Brain pericyte (primary cell): ENCODE measurements around the gene FMN2.

ENCODE experiments used
- DNase-seq: peaks from one replicate; pipeline ENCODE4 v3.0.0-alpha.2; 2012; ENCODE audit warnings: low read depth, low spot score

The FMN2 gene

DNA sequence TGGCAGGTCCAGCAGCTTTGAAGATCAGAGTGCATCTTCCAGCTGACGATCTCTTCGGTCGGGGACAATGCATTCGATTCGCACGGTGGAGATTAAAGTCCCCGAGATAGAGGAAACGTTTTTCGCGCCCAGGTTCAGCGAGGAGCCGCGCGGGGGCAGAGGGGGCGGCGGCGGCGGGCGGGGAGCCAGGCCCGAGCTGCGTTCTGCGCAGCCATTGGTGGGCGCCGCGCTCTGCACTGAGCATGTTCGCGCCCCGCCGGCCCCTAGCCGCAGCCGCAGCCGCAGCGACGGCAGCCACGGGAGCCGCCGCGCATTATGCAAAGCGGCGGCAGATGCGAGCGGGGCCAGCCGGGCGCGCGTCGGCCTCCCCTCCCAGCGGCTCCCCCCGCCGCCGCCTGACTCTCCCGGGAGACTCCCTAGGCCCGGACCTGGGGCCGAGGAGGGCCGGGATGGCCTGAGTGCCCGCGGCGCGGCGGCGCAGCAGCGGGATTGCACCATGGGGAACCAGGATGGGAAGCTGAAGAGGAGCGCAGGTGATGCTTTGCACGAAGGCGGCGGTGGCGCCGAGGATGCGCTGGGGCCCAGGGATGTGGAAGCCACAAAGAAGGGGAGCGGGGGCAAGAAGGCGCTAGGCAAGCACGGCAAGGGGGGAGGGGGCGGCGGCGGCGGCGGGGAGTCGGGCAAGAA, at the start of gene FMN2:
Gene FMN2 (plus strand): TSS at position 270 of the 687 bp plus-strand sequence. CDS start 227 bp downstream, at position 497.
- no peak for DNase-seq

DNA sequence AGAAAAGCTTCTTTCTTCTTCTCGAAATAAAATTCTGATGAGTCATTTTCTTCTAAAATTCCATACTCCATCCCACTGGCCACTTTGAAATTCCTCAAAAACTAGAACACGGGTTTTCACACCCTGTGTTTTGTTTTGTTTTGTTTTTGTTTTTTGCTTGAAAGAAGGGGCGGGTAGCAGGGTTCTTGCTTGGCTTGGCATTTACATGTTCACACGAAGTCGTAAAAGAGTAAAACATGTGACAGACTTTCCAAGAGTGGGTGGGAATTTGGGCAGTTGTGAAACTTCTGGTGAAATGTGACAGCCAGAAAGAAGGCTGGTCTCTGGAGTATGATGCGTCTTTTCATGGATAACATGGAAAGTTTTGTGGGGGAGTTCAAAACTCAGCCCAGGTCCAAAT, 47.1 kb upstream of the FMN2 start:
- DNase-seq, result no peak

DNA sequence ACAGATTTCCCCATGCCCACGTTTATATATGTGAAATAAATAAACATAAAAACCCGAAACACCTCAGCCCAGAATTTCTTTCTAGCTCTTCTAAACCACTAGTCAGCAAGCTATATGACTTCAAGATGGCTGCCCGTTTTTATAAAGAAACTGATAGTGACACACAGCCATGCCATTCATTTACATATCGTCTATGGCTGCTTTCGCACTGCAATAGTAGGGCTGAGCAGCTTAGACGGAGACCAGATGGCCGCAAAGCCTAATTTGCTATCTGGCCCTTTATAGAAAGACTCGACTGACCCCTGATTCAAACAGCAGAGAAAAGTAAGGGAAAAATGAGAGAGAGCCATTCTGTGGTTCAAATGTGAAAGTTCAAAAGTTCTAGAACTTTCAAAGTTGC, 45.7 kb upstream of the FMN2 start:
- DNase-seq, result no peak

DNA sequence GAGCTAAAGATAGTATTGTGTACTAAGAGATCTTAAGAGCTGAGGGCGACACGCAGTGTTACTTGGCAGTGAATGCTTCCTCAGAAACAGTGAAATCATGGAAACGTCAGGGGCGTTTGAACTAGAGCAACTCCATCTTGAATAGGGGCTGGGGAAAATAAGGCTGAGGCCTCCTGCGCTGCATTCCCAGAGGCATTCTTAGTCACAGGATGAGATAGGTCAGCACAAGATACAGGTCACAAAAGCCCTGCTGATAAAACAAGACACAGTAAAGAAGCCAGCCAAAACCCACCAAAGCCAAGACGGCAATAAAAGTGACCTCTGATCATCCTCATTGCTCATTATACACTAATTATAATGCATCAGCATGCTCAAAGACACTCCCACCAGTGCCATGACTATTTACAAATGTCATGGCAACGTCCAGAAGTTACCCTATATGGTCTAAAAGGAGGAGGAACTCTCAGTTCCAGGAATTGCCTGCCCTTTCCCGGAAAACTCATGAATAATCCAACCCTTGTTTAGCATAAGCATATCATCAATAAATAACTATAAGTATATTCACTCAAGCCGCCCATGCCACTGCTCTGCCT, 37.5 kb upstream of the FMN2 start:
- no peak for DNase-seq

GRCh38 chr1:240055936-240056335, 35.7 kb upstream of the FMN2 start:
- DNase-seq, result no peak

DNA sequence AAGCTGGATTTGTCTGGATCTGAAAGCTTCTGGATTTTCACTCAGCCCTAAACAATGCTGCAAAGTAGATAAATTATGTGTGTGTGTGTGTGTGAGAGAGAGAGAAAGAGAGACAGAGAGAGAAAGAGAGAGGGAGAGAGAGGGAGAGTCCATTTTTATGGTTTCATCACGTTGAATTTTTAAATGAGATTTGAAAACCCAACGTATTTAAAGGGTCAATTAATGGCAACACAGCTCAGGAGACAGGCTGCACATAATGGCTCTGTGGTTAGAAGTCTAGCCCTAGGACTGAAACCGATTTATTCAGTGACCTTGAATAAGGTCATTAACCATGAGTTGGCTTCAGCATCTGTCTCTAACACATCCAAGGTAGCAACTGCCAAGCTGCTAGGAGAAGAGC, 35.3 kb upstream of the FMN2 start:
- no peak for DNase-seq

GRCh38 chr1:240058049-240058448, 33.6 kb upstream of the FMN2 start:
- DNase-seq, result no peak

DNA sequence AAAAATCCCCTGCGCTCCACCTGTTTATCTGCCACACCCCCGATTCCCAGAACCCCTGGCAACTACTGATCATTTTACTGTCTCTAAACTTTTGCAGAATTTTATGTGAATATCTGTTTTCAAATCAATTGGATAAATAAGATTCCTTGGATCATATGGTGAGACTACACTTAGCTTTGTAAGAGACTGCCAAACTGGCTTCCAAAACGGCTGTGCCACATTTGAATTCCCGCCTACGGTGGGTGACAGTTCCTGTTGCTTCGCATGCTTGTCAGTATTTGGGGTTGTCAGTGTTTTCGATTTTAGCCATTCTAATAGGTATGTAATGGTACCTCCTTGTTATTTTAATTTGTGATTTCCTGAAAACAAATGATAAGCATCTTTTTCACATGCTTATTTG, 22.7 kb upstream of the FMN2 start:
- DNase-seq, result no peak

GRCh38 chr1:240070188-240070587, 21.5 kb upstream of the FMN2 start:
- DNase-seq, result no peak

DNA sequence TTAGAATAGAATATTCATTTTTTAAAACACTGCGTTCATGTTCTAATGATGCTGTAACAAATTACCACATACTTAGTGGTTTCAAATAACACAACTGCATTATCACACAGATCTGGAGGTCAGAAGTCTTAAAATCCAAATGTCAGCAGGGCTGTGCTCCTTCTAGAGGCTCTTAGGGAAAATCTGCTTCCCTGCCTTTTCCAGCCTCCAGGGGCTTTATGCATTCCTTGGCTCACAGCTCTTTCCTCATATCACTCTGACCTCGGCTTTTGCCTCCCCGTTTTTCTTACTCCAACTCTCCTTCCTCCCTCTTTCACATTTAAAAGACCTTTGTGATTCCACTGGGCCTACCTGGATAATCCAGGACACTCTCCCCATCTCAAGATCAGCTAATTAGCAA, 18.6 kb upstream of the FMN2 start:
- no peak for DNase-seq

DNA sequence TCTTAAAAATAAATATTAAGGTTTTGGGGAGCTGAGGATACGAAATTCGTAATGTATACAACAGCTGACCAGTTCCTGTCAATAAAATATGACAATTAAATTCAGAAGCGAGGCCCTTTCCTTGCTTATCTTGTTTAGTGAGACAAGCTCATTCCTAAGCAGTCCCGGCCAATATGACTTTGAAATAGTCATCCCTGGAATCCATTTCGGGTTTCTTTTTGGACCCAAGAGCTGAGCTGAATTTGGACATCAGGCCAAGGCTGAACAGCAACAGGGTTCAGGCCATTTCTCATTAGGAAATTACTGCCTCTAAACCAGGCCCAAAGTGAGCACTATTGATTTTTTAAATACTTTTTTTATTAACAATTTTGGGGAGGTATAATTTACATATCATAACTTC, 17.3 kb upstream of the FMN2 start:
- DNase-seq, result no peak

DNA sequence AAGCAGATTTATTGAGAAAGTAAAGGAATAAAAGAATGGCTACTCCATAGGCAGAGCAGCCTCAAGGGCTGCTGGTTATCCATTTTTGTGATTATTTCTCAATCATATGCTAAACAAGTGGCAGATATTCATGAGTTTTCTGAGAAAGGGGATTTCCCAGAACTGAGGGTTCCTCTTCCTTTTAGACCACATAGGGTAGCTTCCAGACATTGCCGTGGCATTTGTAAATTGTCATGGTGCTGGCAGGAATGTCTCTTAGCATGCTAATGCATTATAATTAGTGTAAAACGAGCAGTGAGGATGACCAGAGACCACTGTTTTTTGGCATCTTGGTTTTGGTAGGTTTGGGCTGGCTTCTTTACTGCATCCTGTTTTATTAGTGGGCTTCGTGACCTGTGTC, 16.8 kb upstream of the FMN2 start:
- DNase-seq, result no peak

DNA sequence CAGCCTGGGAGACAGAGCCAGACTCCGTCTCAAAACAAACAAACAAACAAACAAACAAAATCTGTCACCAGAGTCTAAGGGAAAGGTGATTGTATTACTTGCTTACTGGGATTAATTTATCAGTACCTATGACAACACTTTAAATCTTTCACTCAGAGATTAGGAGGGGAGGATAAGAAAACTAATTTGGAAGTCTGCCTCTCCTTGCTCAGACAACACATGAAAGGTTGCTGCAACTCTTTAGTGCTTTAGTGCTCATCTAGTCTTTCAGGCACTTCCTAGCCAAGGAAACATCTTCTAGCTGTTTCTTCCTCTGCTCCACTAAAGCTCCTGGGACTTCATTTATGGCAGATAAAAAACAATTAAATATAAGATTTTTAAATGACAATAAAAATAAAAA, 7.3 kb upstream of the FMN2 start:
- DNase-seq, result no peak

DNA sequence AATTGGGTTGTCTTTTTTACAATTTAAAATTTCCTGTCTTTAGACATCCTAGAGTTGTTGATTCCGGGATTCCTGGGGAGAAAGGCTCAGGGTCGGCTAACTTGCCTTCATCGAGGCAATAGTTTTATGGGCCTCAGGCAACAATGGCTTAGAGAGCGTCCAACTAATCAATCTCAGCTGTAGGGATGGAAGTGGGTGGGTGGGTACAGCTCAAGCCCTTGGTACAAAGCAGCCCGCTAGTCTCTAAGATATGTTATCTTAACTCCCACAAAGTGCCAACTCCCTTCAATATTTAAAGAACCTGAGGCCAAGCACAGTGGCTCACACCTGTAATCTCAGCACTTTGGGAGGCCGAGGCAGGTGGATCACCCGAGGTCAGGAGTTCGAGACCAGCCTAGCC, 6.9 kb upstream of the FMN2 start:
- no peak for DNase-seq

DNA sequence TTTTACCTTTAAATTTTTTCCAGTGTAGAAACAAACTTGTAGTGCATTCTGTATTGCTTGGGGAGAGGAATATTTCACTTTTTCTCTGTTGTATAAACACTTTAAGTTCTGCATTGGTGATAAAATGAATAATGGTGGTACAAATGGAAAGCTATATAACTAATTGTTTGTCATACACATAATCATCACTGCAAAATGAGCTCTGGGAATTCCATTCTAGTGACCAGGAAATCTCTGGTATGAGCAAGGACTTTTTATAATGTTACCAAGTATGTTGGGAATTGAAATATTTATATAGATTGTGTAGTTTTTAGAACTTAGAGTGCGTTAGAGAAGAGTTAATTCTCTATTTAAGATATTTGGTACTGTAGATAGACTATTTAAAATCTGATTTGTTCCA, 5.0 kb upstream of the FMN2 start:
- DNase-seq, result no peak

GRCh38 chr1:240090014-240090413, 1.7 kb upstream of the FMN2 start:
- no peak for DNase-seq

GRCh38 chr1:240090957-240091600, 604 bp upstream of the FMN2 start:
- DNase-seq, result no peak

GRCh38 chr1:240092301-240093119, 827 bp downstream of the FMN2 start:
- peak; percentile 20 for DNase-seq

GRCh38 chr1:240093120-240093961, 1.7 kb downstream of the FMN2 start:
- no peak for DNase-seq

- DNase-seq, result no peak
Measured at GRCh38 chr1:240094041-240094722, 2.5 kb downstream of the FMN2 start.

GRCh38 chr1:240096974-240097373, 5.3 kb downstream of the FMN2 start:
- no peak for DNase-seq
